Stimulated activated CD4-positive, alpha-beta T cell treated with anti-CD3 and anti-CD28 coated beads, Interleukin-4, amount 100 ng/mL, for 4 hours (primary cell): ENCODE measurements around the gene AVPR1B.
"Not testable (repeated sequence)": the region's sequence is repeated elsewhere in the genome, so short reads cannot be mapped to it uniquely, and the experiment has no call there.

Source experiments
- DNase-seq, 2 experiments: peaks; one replicate each; pipeline ENCODE4 v3.0.0-alpha.2; 2020

Gene AVPR1B

DNA sequence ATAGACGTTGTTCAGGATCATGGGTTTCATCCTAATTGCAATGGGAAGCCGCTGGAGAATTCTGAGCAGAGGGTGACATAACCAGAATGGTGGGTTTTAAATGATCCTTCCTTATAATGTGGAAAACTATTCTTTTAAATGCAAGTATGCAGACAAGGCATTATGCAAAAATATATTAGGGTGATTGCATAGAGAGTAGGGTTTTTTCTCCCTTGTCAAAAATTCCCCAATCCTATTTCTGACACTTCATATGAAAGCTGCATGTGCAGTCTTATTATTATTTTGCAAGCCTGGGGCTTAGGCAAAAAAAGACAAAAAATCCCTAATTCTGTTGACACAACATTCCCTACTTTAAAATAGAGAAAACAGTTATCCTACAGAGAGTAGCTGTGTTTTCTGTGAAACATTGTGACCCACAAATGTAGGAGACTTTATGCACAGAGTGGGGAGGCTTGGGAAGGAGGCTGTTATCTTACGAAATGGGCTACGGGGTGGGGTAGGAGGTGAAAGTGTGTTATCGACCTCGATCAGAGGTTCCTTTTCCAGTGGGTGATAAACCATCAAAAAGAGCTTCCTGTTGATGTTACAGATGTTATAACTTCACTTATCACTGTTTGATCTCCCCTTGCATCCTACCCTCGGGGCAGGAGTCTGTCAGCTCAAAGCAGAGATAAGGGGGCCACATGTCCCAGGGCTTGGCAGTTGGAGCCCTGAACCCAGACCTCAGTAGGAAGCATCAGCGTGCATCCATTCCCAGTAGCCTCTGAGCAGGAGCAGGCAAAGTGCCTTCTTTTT lies 37.0 kb downstream of the AVPR1B start:
- DNase-seq: no peak

DNA sequence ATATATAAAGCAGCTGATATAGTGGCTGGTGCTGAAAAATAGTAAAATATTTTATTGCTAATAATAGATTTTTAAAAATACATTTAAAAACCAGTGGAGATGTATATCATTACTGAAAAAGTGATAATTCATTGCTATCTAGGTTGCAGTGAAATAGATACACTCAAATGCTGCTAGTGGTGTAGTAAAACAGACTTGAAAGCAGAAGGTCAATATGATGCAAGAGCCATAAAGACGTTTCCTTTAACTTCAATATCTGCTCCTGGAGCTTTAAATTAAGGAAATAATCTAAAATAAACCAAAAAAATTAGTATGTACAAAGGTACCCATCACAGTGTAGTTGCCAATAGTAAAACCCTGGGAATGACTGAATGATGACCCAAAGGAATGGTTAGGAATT lies 38.1 kb downstream of the AVPR1B start:
- no peak for DNase-seq

DNA sequence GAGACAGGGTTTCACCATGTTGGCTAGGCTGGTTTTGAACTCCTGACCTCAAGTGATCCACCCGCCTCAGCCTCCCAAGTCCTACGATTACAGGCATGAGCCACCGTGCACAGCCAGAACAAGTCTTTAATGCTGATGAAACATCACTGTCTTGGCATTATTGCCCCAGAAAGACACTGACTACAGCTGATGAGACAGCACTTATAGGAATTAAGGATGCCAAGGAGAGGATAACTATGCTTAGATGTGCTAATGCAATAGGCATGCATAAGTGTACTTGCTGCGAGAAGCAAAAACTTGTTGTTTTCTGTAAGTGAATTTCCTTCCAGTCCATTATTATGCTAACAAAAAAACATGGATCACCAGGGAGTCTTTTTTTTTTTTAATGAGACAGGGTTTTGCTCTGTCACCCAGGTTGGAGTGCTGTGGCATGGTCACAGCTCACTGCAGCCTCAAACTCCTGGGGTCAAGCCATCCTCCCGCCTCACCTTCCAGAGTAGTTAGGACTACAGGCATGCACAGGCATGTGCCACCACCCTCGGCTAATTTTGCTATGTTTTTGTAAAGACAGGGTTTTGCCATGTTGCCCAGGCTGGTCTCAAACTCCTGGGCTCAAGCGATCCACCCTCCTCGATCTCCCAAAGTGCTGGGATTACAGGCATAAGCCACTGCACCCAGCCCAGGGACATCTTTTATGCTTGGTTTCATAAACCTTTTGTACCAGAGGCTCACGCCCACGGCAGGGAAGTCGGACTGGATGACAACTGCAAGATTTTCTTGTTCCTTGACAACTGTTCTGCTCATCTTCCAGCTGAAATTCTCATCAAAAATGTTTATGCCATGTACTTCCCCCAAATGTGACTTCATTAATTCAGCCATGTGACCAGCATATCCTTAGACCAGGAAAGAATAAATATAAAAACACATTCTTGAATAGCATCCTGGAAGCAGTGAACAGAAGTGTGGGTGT lies 41.1 kb downstream of the AVPR1B start:
- DNase-seq: no peak

DNA sequence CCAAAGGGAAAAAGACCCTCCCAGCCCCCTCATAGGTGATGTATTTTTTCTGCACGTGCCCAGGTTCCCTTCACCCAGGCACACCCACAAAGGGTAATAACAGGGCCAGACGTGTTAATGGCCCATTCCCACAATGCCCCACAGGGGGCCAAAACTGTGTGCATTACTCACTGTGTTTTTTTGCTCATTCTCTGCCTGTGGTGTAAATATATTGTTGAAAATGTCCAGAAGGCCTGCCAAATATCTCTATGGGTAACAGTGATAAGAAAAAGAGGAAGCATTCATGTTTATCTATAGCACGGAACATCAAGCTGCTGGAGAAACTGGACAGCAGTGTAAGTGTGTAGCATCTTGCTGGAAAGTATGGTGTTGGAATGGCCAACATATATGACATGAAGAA lies 42.3 kb downstream of the AVPR1B start:
- no peak for DNase-seq

DNA sequence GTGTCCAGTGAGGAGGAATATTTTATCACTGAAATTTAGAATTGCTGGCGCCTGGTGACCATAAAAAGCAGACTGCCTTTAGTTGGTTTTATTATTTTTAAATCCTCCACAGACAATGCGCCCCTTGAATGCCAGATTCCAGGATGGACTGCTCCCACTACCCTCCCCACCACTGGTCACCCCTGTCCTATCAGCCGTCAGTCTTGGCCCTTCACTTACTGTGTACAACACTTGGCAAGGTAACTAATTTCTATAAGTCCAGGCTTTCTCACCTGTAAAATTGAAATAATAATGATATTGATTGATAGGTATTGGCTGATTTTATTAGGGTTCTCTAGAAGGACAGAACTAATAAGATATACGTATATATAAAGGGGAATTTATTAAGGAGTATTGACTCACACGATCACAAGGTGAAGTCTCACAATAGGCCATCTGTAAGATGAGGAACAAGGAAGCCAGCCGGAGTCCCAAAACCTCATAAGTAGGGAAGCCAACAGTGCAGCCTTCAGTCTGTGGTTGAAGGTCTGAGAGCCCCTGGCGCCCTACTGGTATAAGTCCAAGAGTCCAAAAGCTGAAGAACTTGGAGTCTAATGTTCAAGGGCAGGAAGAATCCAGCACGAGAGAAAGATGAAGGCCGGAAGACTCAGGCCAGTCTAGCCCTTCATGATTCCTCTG lies 46.4 kb downstream of the AVPR1B start:
- no peak for DNase-seq

DNA sequence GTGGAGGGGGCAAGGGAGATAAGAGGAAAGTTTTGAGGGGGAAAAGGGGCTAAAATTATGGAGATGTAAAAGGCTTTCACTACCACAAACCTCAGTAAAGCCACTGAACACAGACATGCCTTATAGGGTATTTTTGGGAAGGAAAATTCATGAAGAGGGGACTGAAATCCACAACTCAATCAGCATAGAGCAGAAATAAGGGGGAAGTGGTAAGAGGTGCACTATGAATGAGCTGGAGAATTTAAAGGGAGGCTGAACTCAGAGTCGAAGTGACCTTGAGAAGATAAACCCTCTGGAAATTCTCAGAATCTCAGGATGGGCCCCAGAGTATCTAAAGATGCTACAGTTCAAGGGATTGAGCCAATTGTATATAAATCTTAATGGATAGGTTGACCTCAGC lies 48.9 kb downstream of the AVPR1B start:
- DNase-seq: no peak

DNA sequence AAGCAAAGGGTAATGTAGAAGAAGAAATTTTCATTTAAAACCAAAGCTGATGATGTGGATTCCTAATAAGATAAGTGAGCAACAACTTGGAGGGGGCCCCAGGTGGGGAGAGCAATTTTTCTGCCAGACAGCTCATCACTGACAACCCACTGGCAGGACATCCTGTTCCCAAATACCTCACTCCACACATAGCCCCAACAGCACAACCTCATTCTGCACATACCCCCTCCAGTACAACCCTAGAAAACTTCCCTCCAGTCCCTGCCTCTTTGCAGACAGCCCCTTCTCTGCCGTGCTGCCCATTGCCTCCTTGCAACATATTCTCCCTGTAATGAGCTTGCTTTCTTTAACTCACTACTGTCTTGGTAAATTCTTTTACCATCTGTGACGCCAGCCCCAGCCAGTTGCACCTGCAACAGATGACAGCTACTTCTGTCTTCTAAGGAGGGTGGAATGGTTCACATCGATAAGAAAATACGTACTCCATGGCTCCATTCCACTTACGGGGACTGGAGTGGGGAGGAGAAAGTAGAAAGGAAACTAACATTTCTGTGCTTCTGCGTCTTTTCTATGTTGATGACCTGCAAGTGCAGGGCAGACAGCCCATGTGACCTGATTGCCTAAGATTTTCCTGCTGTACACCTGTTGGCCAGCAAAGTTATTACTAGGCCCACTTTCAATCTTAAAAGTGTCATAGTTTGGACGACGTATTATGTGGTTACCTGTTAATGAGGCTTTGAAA lies 49.5 kb downstream of the AVPR1B start:
- DNase-seq: no peak

DNA sequence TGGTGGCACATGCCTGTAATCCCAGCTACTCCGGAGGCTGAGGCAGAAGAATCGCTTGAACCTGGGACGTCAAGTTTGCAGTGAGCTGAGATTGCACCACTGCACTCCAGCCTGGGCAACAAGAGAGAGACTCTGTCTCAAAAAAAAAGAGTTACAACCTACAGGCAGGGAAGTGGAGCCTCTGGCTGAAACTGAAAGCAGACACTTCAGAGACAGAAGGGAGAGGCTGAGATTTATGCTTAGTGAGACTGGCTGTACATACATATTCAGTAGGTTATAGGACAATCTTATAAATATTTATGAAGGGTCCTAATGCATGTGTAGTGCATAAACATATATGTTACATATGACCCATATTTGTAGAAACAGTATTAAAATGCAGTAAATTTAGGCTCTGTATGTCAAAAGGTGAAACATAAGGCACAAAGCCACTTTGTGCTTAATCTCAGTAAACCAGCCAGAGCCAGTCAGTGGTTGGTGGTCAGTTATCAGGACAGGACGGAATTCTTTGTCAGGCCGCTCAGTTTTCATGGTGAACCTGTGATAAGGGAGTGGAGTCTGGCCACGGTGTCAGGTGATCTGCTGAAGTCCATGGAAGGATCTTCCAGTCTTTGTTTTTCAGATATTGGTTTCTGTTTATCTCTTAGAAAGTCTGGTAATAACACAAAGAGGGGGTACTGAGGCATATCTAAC lies 50.6 kb downstream of the AVPR1B start:
- no peak for DNase-seq

DNA sequence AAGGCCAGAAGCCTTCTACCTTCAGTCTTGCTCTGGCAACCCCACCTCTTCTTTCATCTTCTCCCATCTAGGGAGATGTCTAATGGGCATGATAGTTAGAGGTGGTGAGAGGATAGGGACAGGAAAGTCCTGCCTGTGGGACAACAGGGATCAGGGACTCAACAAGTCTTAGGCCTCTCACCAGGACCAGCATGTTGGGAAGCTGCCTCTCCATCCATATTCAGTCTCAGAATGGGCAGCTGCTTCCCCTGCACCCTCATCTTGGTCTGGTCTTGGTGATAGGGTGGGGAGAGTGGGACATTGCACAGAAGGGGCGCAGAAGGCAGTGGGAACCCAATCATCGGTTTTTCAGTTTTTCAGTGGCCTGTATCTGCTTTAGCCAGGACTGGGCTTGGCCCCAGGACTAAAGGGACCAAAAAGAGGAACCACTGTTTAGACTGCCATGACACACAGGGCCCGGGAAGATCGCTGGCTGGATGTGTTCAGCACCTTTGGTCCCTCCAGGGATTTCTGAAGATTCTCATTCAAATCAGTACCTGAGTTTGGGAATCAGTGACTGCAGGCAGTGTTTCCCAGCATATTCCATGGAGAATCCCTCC lies 51.5 kb downstream of the AVPR1B start:
- no peak for DNase-seq

DNA sequence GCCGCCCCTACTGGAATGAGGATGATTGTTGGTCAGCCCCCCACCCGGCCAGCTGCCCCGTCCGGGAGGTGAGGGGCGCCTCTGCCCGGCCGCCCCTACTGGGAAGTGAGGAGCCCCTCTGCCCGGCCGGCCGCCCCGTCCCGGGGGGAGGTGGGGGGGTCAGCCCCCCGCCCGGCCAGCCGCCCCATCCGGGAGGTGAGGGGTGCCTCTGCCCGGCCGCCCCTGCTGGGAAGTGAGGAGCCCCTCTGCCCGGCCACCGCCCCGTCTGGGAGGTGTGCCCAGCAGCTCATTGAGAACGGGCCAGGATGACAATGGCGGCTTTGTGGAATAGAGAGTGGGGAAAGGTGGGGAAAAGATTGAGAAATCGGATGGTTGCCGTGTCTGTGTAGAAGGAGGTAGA lies 52.7 kb downstream of the AVPR1B start:
- DNase-seq: not testable (repeated sequence)

DNA sequence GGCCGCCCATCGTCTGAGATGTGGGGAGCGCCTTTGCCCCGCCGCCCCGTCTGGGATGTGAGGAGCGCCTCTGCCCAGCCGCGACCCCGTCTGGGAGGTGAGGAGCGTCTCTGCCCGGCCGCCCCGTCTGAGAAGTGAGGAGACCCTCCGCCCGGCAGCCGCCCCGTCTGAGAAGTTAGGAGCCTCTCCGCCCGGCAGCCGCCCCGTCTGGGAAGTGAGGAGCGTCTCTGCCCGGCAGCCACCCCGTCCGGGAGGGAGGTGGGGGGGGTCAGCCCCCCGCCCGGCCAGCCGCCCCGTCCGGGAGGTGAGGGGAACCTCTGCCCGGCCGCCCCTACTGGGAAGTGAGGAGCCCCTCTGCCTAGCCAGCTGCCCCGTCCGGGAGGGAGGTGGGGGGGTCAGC lies 53.2 kb downstream of the AVPR1B start:
- not testable (repeated sequence) for DNase-seq

DNA sequence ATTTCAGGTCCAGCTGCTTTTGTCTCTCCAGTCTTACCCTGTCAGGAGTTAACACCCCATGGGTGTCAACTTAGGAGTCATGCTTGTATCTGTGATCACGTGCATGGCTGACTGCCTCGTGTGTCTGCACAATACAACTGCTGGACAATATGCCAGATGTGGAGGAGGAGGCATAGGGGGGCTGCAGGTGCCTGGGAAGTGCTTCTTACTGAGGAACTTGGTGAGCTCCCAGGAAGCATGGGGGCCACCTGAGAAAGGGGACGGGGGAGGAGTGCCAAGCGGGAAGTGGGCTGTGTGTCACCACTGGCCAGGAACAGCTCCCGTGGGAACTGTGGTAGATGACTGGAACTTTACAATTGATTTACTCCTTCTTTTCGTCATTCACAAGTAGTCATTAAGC lies 54.7 kb downstream of the AVPR1B start:
- no peak for DNase-seq

DNA sequence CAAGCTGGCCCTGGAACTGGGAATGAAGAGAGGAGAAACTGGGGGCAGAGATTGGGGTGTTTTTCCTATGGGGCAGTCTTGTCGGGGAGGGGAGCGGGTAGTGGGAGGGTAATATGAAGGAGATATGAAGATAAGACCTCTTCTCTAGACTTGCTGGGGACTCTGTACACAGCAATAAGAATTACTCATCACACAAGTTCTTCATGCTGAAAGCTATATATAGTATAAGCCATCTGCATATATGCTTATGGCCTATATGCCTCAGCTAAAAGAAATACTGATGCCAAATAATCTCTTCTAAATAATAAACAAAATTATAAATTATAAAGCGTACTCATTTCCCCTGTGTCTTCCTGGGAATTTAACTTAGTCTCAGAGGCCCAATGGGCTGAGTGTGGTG lies 56.3 kb downstream of the AVPR1B start:
- DNase-seq: no peak
